Fibroblast of lung (primary cell): ENCODE results near the gene ATP8A1. TPM values are rescaled to one million over a fixed set of nuclear protein-coding genes. Genes with fewer than 3 reads are reported as not detected.

Experiments used
- DNase-seq, 2 donors: peaks; one replicate each; pipeline versions ENCODE4 v3.0.0 to v3.0.0-alpha.2; 2010; ENCODE audit warnings: low read depth in 2 of 2
- H2AFZ ChIP-seq: 2 replicates; pipeline ENCODE4 v1.5.1; 2012; ENCODE audit warnings: low read length, control low read depth, inconsistent platforms
- H3K27ac ChIP-seq: 2 replicates; pipeline ENCODE4 v1.5.1; 2011; ENCODE audit warnings: low read length, control low read depth; ENCODE audit not compliant: insufficient read depth
- H3K27me3 ChIP-seq: 2 replicates; pipeline ENCODE4 v1.5.1; 2011; ENCODE audit warnings: mild to moderate bottlenecking, low read length; ENCODE audit not compliant: control insufficient read depth, insufficient read depth
- H3K36me3 ChIP-seq: 2 replicates; pipeline ENCODE4 v1.5.1; 2011; ENCODE audit warnings: low read length; ENCODE audit not compliant: control insufficient read depth, insufficient read depth
- H3K4me1 ChIP-seq: 2 replicates; pipeline ENCODE4 v1.5.1; 2011; ENCODE audit warnings: low read length; ENCODE audit not compliant: control insufficient read depth, insufficient read depth; ENCODE audit errors: extremely low read depth
- H3K4me2 ChIP-seq: 2 replicates; pipeline ENCODE4 v1.5.1; 2011; ENCODE audit warnings: low read length, control low read depth; ENCODE audit not compliant: insufficient read depth; ENCODE audit errors: extremely low read depth
- H3K4me3 ChIP-seq, 4 experiments: fragments of 200-600 bp in 1 of 4; sonication (generic) in 1 of 4; replicated peaks in 1 of 4; 2 replicates each; pipeline ENCODE4 v1.5.1; 2011 to 2016; ENCODE audit warnings: low read length in 4 of 4, low read depth in 3 of 4, mild to moderate bottlenecking in 3 of 4, control low read depth in 2 of 4, inconsistent platforms in 1 of 4, mixed read lengths in 1 of 4; ENCODE audit not compliant: insufficient read depth in 1 of 4; ENCODE audit errors: control extremely low read depth in 1 of 4
- H3K79me2 ChIP-seq: 2 replicates; pipeline ENCODE4 v1.5.1; 2012; ENCODE audit warnings: mild to moderate bottlenecking, low read length, inconsistent platforms; ENCODE audit not compliant: control insufficient read depth, insufficient read depth
- H3K9ac ChIP-seq: 2 replicates; pipeline ENCODE4 v1.5.1; 2011; ENCODE audit warnings: mild to moderate bottlenecking, low read length, control low read depth; ENCODE audit not compliant: insufficient read depth
- H3K9me3 ChIP-seq: 2 replicates; pipeline ENCODE4 v1.5.1; 2012; ENCODE audit warnings: low read depth, low read length; ENCODE audit not compliant: control insufficient read depth, insufficient read depth
- H4K20me1 ChIP-seq: 2 replicates; pipeline ENCODE4 v1.5.1; 2011; ENCODE audit warnings: low read length; ENCODE audit not compliant: control insufficient read depth, insufficient read depth; ENCODE audit errors: extremely low read depth
- CTCF ChIP-seq, 2 donors: IDR thresholded peaks in 1 of 2; conservative IDR thresholded peaks in 1 of 2; 1 replicate in 1 of 2; 2 replicates in 1 of 2; pipeline ENCODE4 v1.5.1; 2011 to 2012; ENCODE audit warnings: low read length in 2 of 2, control low read depth in 1 of 2, inconsistent platforms in 1 of 2, low read depth in 1 of 2, mild to moderate bottlenecking in 1 of 2
- EZH2 ChIP-seq: IDR thresholded peaks from 2 replicates; pipeline ENCODE4 v1.5.1; 2012; ENCODE audit warnings: low read length, control low read depth, mild to moderate bottlenecking; ENCODE audit errors: missing control alignments
- polyA plus RNA-seq, 2 donors: library from polyadenylated mRNA; depleted of rRNA in 1 of 2; stranded (reverse) in 1 of 2; unstranded in 1 of 2; fragments of >200 nt; gene quantifications; 2 replicates each; pipeline ENCODE4 v1.2.1, GENCODE V29; 2011 to 2012; ENCODE audit warnings: missing spikeins in 1 of 2
- total RNA-seq: library from RNA; depleted of rRNA; stranded (reverse); fragments of >200 nt; gene quantifications from 2 replicates; pipeline ENCODE4 v1.2.1, GENCODE V29; 2014

The ATP8A1 gene
- total and polyA plus RNA-seq, 2 donors (not counting 1 experiment from before 2014, with no cell fraction given): 0.36 to 4.8 TPM

- no peaks in the 10 kb centered on the region for H4K20me1 ChIP-seq
- DNase-seq: no peak
- no peak for TF ChIP-seq CTCF (conservative IDR thresholded peaks at IDR 0.05 in 1 of 2, IDR thresholded peaks at IDR 0.05 in 1 of 2; ENCODE audit: low read depth in 1 of 2, low read length in 2 of 2)
- TF ChIP-seq EZH2: no peak
- H3K79me2 ChIP-seq: no peaks in the 10 kb centered on the region
- no peaks in the 10 kb centered on the region for H3K36me3 ChIP-seq
- peaks cover under 1% of the 10 kb centered on the region for H3K27me3 ChIP-seq
- peak overlapping the region; percentile 74 for H3K4me2 ChIP-seq
- H2AFZ ChIP-seq: peak overlapping the region; percentile 73
- H3K4me3 ChIP-seq: peak overlapping the region; percentile 46 to 72 (median 64)
- no peak overlapping the region for H3K27ac ChIP-seq
- H3K4me1 ChIP-seq: peaks cover 4% of the 10 kb centered on the region
- no peaks in the 10 kb centered on the region for H3K9me3 ChIP-seq
- peak overlapping the region; percentile 13 for H3K9ac ChIP-seq
Observed at GRCh38 chr4:42656679-42656943, 294 bp downstream of the ATP8A1 start.

- Histone ChIP-seq H3K79me2 (no peaks in the 10 kb centered on the region), H3K9me3 (no peaks in the 10 kb centered on the region), H3K4me2 (peak overlapping the region; percentile 74), H3K9ac (peak overlapping the region; percentile 13), H3K27me3 (peaks cover 3% of the 10 kb centered on the region), H2AFZ (peak overlapping the region; percentile 73), H3K4me3 (peak overlapping the region; percentile 46 to 72 (median 64)), H4K20me1 (no peaks in the 10 kb centered on the region), H3K4me1 (peaks cover 4% of the 10 kb centered on the region), H3K36me3 (no peaks in the 10 kb centered on the region), H3K27ac (no peak overlapping the region)
- DNase-seq: no peak
- TF ChIP-seq CTCF (conservative IDR thresholded peaks at IDR 0.05 in 1 of 2, IDR thresholded peaks at IDR 0.05 in 1 of 2; ENCODE audit: low read depth in 1 of 2, low read length in 2 of 2) (no peak), EZH2 (no peak)
Observed at GRCh38 chr4:42655921-42656678, 805 bp downstream of the ATP8A1 start.

- Histone ChIP-seq H3K4me1 (peaks cover 4% of the 10 kb centered on the region), H3K27ac (no peak overlapping the region), H2AFZ (no peak overlapping the region), H3K27me3 (peaks cover 3% of the 10 kb centered on the region), H3K4me3 (no peak overlapping the region), H4K20me1 (no peaks in the 10 kb centered on the region), H3K9ac (no peak overlapping the region), H3K9me3 (no peaks in the 10 kb centered on the region), H3K4me2 (no peak overlapping the region), H3K36me3 (no peaks in the 10 kb centered on the region), H3K79me2 (no peaks in the 10 kb centered on the region)
- DNase-seq: no peak
- TF ChIP-seq EZH2 (no peak), CTCF (conservative IDR thresholded peaks at IDR 0.05 in 1 of 2, IDR thresholded peaks at IDR 0.05 in 1 of 2; ENCODE audit: low read depth in 1 of 2, low read length in 2 of 2) (no peak)
Observed at GRCh38 chr4:42655269-42655637, 1.7 kb downstream of the ATP8A1 start.
